Glomerular visceral epithelial cell (primary cell): ENCODE results near the gene DDX3Y.

Source experiments
- DNase-seq: peaks from one replicate; pipeline ENCODE4 v3.0.0-alpha.2; 2016; ENCODE audit errors: extremely low spot score

Gene DDX3Y

DNA sequence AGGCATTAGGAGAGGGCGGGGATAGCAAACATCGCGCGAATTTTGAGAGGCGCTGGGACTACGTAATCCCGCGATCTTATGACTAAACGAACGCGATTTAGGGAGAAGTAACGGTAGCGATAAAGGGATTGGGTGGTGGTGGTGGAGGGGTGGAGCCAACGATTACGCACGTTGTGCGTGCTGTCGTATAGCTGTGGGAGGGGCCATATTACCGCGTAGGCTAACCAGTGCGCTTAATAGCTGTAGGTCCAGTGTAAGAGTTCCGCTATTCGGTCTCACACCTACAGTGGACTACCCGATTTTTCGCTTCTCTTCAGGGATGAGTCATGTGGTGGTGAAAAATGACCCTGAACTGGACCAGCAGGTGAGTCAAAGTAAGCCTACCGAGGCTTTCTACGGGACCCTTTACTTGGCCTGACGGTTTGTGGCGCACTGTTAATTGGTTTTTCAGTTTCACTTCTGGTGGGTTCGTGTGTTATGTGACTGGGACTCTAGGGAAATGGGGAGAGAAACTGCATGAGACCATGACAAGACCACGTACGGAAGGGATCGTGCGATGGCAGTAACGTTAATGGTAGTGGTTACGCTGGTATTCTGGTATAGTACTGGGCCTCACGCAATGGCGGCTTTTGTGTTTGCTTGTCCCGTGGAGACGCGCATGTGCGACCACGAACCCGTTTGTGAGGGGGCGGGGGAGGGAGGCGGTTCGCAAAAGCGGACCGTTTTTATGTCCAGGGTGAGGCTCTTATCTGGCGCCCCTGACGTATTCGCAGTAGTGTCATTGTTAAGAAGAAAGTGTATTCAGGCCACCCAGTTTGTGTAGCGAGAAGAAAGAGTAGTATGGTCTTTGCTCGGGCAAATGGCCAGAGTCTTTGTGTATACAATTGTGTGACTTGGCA is at the start of gene DDX3Y:
Gene DDX3Y, plus strand, starts transcription at position 251 of the 899 bp plus-strand sequence. Its CDS starts 69 bp downstream, at position 320.
- DNase-seq, result peak; percentile 92

GRCh38 chrY:12855791-12856275 is 48.8 kb upstream of the DDX3Y start:
- no peak for DNase-seq

GRCh38 chrY:12867960-12868359 is 36.7 kb upstream of the DDX3Y start:
- DNase-seq, result no peak

DNA sequence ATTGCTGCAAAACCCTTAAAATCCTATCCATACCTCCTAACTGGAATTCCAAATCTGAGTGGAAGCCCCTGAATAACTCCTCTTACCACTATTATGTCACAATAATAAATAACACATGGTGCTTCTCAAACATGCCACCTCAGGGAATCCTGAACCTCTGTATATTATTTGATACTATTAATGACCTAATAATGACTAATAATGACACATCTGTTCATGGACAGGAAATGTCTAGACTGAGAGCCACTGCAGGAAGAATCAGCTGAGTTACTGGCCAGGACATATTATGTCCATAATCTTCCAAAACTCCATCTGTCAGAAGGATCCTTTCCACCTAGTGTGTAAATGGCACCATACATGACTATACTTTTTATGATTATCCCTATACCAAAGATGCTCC is 7.7 kb upstream of the DDX3Y start:
- DNase-seq, result no peak

DNA sequence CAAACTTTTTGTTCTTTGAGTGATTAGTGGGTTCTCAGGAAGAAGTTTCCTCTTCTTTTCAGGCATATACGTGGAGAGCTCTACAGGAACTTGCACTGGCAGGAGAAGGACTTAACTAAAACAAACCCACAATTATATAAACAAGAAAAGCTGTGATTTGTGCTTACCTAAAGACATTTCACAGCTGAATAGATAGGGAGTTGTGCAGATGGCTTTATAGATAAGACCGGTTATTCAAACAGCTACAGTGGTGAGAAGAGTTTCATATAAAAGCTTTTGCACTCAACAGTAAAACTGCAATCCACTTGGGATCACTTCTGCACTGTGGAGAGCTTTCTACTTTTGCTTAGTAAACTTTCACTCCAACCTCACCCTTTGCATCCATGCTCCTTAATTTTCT is 6.1 kb upstream of the DDX3Y start:
- DNase-seq, result no peak

- peak; percentile 63 for DNase-seq
Measured at GRCh38 chrY:12905517-12905872, 827 bp downstream of the DDX3Y start.

- peak; percentile 5 for DNase-seq
Measured at GRCh38 chrY:12905895-12906294, 1.2 kb downstream of the DDX3Y start.

DNA sequence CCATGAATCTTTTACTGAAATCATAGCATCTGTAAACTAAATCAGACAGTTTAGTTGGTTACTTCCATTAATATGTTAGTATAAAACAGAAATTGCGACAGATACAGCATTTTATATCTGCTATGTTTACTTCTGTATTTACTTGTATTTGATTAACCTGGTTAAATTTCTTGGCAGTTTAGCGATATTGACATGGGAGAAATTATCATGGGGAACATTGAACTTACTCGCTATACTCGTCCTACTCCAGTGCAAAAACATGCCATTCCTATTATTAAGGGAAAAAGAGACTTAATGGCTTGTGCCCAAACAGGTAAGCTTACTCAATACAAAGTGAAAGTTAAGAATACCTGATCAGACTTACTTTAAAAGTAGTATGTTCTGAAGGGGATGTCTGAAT is 8.9 kb downstream of the DDX3Y start:
- DNase-seq, result no peak

DNA sequence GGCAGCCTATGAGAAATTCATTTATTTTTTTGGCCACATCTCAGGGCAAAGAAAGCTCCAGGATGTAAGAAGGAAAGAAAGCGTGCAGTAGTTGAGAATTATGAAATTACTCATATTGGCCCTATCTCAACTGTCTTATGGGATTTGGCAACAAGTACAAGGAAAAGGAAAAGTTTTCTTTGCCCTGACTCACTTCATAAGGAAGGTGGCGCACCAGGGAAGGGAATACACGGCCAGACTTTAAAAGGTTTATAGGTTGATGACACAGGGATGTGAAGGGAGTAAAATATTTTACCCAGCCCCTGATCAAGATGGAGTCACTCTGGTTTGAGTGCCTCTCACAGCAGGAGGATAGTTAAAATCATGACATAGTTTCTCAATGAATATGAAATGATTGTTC is 23.4 kb downstream of the DDX3Y start:
- peak; percentile 6 for DNase-seq

DNA sequence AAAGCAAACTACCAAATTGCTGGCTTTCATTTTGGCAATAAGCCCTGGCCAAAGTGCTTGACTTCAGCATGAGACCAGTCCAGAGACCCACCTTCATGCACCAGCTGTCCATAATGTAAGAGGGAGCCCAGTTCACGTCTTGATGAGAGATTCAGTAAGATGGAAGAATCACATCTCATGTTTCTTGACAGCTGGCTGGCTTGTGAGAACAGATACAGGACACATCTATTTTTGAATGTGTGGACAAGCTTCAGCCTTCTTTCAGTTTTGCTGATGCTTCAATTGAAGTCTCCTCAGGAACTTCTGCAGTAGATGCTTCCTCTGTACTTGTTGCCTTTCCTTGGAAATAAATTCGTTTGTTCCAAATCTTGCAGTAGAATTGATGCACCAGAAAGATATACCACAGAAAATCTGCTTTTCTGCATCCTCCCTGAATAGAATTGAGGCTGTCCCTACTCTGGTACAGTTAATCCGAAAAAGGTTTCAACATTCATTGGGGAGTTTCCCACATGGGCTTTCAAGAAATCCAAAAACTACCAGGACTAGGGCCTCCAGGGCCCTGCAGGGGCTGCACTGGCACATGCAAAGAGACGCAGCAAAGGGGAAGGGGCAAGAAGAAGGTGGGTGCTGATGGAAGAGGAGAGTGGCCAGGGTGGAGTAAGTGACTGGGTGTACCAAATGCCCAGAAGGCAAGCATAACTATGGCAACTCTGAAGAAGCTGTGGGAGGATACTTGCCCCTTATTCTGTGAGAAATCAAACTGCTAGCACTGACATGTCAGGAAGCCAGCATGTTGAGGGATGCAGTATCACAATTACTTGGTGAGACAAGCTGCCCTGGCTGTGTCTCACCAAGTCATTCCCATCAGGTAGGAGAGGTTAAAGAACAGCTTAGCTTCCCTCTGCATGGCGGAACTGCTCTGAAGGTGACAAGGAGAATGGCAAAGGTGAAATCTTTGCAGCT is 37.3 kb downstream of the DDX3Y start:
- no peak for DNase-seq
